ENCODE measurements around the gene ALDH1A1. TPM values are rescaled to one million over a fixed set of nuclear protein-coding genes. Genes with fewer than 3 reads are reported as not detected.
"Not testable (repeated sequence)": the region's sequence is repeated elsewhere in the genome, so short reads cannot be mapped to it uniquely, and the experiment has no call there.

The ALDH1A1 gene
- total RNA-seq, 1 experiment from 2014 or later: not detected

GRCh38 chr9:72871685-72872084 lies 81.2 kb downstream of the ALDH1A1 start:
- no peak for DNase-seq
- no peaks in the 10 kb centered on the region for H3K27me3 ChIP-seq
- no peak overlapping the region for H3K4me3 ChIP-seq
- H3K9me3 ChIP-seq: no peaks in the 10 kb centered on the region
- H3K36me3 ChIP-seq: no peaks in the 10 kb centered on the region

- no peaks in the 10 kb centered on the region for H3K9me3 ChIP-seq
- no peak for DNase-seq
Observed at GRCh38 chr9:72864327-72864726, 88.5 kb downstream of the ALDH1A1 start.

GRCh38 chr9:72863456-72864094 lies 89.3 kb downstream of the ALDH1A1 start:
- H3K27me3 ChIP-seq: no peaks in the 10 kb centered on the region
- no peaks in the 10 kb centered on the region for H3K36me3 ChIP-seq
- H3K9me3 ChIP-seq: no peaks in the 10 kb centered on the region
- DNase-seq: no peak
- H3K4me3 ChIP-seq: no peak overlapping the region

More at GRCh38 chr9:72864327-72864726, 88.5 kb downstream of the ALDH1A1 start:
- H3K36me3 ChIP-seq: no peaks in the 10 kb centered on the region
- H3K27me3 ChIP-seq: no peaks in the 10 kb centered on the region
- no peak overlapping the region for H3K4me3 ChIP-seq

- not testable (repeated sequence) for H3K9me3 ChIP-seq, H3K4me3 ChIP-seq, H3K27me3 ChIP-seq, H3K36me3 ChIP-seq, DNase-seq
Observed at GRCh38 chr9:72862788-72863187, 90.1 kb downstream of the ALDH1A1 start.

GRCh38 chr9:72858089-72858912 lies 94.6 kb downstream of the ALDH1A1 start:
- peak; percentile 49 for DNase-seq
- H3K9me3 ChIP-seq: no peaks in the 10 kb centered on the region
- H3K36me3 ChIP-seq: no peaks in the 10 kb centered on the region
- H3K27me3 ChIP-seq: no peaks in the 10 kb centered on the region
- H3K4me3 ChIP-seq: no peak overlapping the region

- Histone ChIP-seq H3K36me3 (no peaks in the 10 kb centered on the region), H3K9me3 (no peaks in the 10 kb centered on the region), H3K27me3 (no peaks in the 10 kb centered on the region), H3K4me3 (no peak overlapping the region)
- no peak for DNase-seq
Observed at GRCh38 chr9:72857624-72857996, 95.2 kb downstream of the ALDH1A1 start.

GRCh38 chr9:72856972-72857623 lies 95.8 kb downstream of the ALDH1A1 start:
- H3K4me3 ChIP-seq: no peak overlapping the region
- H3K9me3 ChIP-seq: no peaks in the 10 kb centered on the region
- H3K36me3 ChIP-seq: no peaks in the 10 kb centered on the region
- H3K27me3 ChIP-seq: no peaks in the 10 kb centered on the region
- DNase-seq: no peak

- H3K9me3 ChIP-seq: no peaks in the 10 kb centered on the region
- no peaks in the 10 kb centered on the region for H3K36me3 ChIP-seq
- H3K27me3 ChIP-seq: no peaks in the 10 kb centered on the region
- no peak overlapping the region for H3K4me3 ChIP-seq
- no peak for DNase-seq
Observed at GRCh38 chr9:72855890-72856523, 96.8 kb downstream of the ALDH1A1 start.

GRCh38 chr9:72855321-72855720 lies 97.5 kb downstream of the ALDH1A1 start:
- H3K9me3 ChIP-seq: no peaks in the 10 kb centered on the region
- no peak for DNase-seq
- H3K4me3 ChIP-seq: no peak overlapping the region
- H3K27me3 ChIP-seq: no peaks in the 10 kb centered on the region
- H3K36me3 ChIP-seq: no peaks in the 10 kb centered on the region

Other genes starting within 250 kb of the ALDH1A1 start
- 531 and 667 TPM in 2 replicates for gene ANXA1, start 198.8 kb upstream of the ALDH1A1 start, total RNA-seq (2014; rRNA removed; shearing (Covaris generic); ENCODE audit: low replicate concordance)

Data from MG63 (cell line).